NCI-H524 treated with DMSO at 0.1 percent for 48 hours (cell line): ENCODE measurements around the gene SLC24A4.

Experiments used
- DNase-seq: peaks from one replicate; lab custom pipeline; 2025; lab: John Stamatoyannopoulos, UW

Gene SLC24A4

GRCh38 chr14:92437729-92438285, 114.8 kb downstream of the SLC24A4 start:
- DNase-seq: no peak

GRCh38 chr14:92439537-92440344, 116.8 kb downstream of the SLC24A4 start:
- no peak for DNase-seq

GRCh38 chr14:92440345-92441003, 117.5 kb downstream of the SLC24A4 start:
- DNase-seq: no peak

- DNase-seq: no peak
Observed at GRCh38 chr14:92441751-92442504, 119.0 kb downstream of the SLC24A4 start.

- no peak for DNase-seq
Observed at GRCh38 chr14:92443167-92443566, 120.2 kb downstream of the SLC24A4 start.

GRCh38 chr14:92443741-92444140, 120.8 kb downstream of the SLC24A4 start:
- no peak for DNase-seq

GRCh38 chr14:92446771-92447170, 123.8 kb downstream of the SLC24A4 start:
- no peak for DNase-seq

GRCh38 chr14:92447416-92448197, 124.6 kb downstream of the SLC24A4 start:
- DNase-seq: no peak

- DNase-seq: no peak
Observed at GRCh38 chr14:92448786-92449185, 125.8 kb downstream of the SLC24A4 start.

- no peak for DNase-seq
Observed at GRCh38 chr14:92449404-92450181, 126.6 kb downstream of the SLC24A4 start.

GRCh38 chr14:92450351-92451070, 127.5 kb downstream of the SLC24A4 start:
- no peak for DNase-seq

- no peak for DNase-seq
Observed at GRCh38 chr14:92451245-92451644, 128.3 kb downstream of the SLC24A4 start.

- no peak for DNase-seq
Observed at GRCh38 chr14:92451755-92452154, 128.8 kb downstream of the SLC24A4 start.

- DNase-seq: no peak
Observed at GRCh38 chr14:92452471-92452870, 129.5 kb downstream of the SLC24A4 start.

GRCh38 chr14:92453691-92454090, 130.7 kb downstream of the SLC24A4 start:
- DNase-seq: no peak

- DNase-seq: no peak
Observed at GRCh38 chr14:92455231-92455630, 132.3 kb downstream of the SLC24A4 start.

- DNase-seq: no peak
Observed at GRCh38 chr14:92456215-92457015, 133.4 kb downstream of the SLC24A4 start.

- DNase-seq: no peak
Observed at GRCh38 chr14:92457016-92457565, 134.1 kb downstream of the SLC24A4 start.
